GM12801 (cell line): ENCODE measurements around the gene DOCK10.

Experiments used
- TF ChIP-seq, protein P1 (sequence below): IDR thresholded peaks from one replicate; pipeline ENCODE4 v1.5.1; 2011; ENCODE audit warnings: control low read depth; ENCODE audit not compliant: insufficient read length; ENCODE audit errors: extremely low read depth

Gene DOCK10

DNA sequence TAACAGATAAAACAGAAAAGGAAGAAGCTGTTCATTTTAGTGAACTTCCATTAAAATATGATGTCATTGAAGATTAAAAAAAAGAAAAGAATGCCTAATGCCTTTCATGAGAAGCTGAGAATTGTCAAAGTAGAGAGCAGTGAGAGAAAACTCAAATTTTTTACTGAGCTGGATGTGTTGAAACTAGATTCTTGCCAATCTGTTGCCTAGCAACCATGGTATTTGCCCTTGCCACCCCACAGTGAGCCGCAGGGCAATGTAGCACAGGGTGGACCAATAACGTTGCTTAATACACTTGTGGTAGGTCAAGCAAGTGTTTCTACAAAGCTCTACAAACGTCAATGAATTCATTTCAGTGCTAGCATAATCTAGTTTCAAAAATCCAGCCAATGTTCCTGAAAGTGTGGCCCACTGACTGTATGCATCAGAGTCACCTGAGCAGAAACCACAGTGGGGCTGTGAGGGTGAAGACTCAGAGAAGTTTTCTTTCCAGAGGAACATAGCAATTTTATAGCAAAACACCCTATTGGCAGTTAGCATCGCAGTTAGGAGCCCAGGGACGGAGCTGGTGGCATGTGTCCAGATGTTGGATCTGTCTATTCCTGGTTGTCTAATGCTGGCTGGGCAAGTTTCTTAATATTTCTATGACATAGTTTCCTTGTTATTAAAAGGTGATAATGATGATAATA lies 132.2 kb downstream of the DOCK10 start:
- TF ChIP-seq, protein P1, sequence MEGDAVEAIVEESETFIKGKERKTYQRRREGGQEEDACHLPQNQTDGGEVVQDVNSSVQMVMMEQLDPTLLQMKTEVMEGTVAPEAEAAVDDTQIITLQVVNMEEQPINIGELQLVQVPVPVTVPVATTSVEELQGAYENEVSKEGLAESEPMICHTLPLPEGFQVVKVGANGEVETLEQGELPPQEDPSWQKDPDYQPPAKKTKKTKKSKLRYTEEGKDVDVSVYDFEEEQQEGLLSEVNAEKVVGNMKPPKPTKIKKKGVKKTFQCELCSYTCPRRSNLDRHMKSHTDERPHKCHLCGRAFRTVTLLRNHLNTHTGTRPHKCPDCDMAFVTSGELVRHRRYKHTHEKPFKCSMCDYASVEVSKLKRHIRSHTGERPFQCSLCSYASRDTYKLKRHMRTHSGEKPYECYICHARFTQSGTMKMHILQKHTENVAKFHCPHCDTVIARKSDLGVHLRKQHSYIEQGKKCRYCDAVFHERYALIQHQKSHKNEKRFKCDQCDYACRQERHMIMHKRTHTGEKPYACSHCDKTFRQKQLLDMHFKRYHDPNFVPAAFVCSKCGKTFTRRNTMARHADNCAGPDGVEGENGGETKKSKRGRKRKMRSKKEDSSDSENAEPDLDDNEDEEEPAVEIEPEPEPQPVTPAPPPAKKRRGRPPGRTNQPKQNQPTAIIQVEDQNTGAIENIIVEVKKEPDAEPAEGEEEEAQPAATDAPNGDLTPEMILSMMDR, result no peak

DNA sequence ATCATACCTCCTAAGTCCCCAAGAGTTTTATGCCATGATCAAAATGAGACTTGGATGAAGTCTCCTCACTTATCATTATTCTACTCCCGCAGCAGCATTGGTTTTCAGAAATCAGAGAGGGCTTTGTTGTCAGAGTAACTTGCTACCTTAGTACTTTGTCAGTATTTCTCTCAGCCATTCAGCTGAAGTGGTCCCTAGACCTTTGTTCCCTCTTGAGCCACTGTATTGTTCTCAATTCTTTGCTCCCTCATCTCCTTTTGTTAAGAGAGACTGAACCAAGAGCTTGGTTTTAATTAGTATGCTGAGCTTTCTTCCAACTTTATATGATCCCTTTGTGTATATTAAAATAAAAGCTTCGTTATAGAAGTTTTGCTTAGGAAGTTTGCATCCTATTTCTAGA lies 133.4 kb downstream of the DOCK10 start:
- TF ChIP-seq, protein P1, result no peak

DNA sequence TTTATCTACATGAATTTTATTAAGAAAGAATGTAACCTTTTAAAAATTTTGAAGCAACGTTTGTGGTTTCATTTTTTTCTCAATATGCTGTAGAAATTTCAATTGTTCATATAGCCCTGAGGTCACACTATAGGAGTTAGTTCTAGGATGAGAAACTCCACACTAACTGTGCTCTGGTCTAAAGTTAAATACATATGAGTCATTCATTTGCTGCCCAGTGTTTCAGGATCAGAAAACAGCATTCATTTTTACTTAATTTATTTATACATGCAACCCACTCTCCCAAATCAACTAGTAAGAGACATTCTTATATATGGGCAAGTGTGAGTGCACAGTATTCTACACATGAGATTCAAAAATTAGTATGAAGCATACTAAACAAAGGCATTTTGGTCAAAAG lies 137.9 kb downstream of the DOCK10 start:
- TF ChIP-seq, protein P1, result no peak

DNA sequence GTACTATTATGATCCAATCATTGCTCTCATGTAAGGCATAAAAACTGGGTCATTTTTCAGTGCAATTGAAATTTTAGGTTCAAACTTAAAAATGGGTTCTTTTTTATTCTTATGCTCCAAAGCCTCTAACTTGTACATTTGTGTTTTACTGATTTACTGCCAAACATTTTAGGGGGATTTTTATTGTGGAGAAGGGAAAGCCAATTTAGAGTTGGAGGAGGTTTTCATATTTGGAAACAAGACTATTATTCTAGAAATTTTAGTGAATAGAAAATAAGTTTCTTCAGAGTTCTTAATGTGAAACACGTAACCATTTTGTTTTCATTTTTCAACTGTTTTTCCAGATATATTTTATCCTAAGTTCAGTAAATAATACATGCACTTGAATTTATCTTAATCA lies 138.6 kb downstream of the DOCK10 start:
- TF ChIP-seq, protein P1, result no peak

DNA sequence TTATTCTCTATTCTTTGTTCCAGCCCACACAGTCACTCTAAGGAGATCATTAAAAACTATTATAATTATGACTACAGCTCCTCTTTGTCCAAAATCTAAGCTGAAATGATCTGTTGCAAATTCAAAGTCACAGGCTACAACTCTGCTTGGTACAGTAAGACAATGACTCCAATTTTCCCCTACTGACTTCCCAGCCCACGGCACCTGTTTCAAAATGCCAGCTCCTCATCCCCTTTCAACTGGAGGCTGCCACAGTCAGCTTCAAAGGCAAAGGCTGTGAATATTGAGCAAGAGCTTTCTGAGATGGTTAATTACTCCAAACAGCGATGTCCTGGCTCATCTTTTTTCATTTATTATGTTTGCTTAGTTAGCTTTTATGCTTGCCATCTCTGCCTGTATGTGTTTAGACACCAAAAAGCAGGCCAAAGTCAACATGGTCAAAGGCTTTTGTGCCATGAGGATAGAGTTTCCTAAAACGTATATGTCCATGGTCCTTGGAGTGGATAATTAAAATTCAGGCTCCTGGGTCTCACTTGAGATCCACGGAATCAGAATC lies 141.1 kb downstream of the DOCK10 start:
- TF ChIP-seq, protein P1, result no peak

DNA sequence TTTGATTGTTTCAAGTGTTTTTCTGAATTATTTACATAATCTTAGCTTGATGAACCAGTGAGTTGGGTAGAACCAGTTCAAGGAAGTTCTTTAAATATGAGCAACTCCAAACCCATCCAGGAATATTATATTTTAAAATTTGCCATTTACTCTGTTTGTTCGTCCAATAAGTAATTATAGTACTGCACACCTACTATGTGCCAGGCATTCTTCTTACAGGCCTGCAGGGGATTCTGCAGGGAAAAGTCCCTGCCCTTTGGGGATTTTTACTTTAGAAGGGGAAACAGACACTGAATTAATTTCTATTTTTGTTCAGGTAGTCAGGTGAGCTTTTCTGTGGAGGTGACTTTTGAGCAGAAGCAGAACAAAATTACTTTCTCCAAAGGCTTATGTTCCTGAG lies 146.9 kb downstream of the DOCK10 start:
- TF ChIP-seq, protein P1, result no peak

DNA sequence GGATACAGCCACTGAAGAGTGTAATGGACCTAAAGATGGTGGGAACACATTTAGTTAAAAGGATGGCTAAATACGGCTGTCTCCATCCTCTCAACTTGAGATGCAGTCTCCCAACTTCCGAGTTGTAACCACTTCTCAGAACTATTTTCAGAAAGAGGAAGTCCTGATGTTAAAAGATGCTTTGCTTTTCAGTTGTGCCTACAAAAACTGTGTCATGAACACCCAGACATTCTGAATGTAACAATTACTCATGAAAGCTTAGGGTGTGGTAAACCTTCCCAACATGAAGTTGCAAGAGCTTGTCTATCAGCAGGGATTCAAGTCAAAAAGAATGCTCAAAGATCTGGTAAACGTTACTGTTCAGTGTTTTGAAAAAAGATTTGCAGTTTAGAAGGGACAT lies 147.9 kb downstream of the DOCK10 start:
- TF ChIP-seq, protein P1, result no peak
